ENCODE data around the gene MYBPC2. TPM values are rescaled to one million over a fixed set of nuclear protein-coding genes. Genes with fewer than 3 reads are reported as not detected.

The MYBPC2 gene
- total RNA-seq, 1 experiment from 2014 or later: 0.18 TPM

GRCh38 chr19:50392759-50393158, 39.9 kb upstream of the MYBPC2 start:
- no peak overlapping the region for H3K4me3 ChIP-seq (ENCODE audit: low read depth in 2 of 2, low read length in 2 of 2)
- in situ Hi-C loops (cut with HindIII; ENCODE audit: low pct_unique_long_range_greater_than_20kb, low sequenced_read_pairs) (no loop called here), intact Hi-C loops (cut with micrococcal nuclease; ENCODE audit: unreplicated experiment) (no loop called here)
- no peaks in the 10 kb centered on the region for H3K4me1 ChIP-seq (ENCODE audit: control insufficient read depth, insufficient read depth, low read length)
- no TSS peak for BruUV-seq (replicated peaks)
- CTCF ChIA-PET: no interaction called here
- H3K27ac ChIP-seq (ENCODE audit: low read length): no peak overlapping the region
- POLR2A ChIA-PET: no interaction called here
- TF ChIP-seq SIN3A (IDR thresholded peaks at IDR 0.05; ENCODE audit: borderline replicate concordance, insufficient read depth, low read depth, low read length) (no peak), TCF7L2 (IDR thresholded peaks at IDR 0.05; ENCODE audit: low read depth, low read length) (no peak), CTCF (IDR thresholded peaks at IDR 0.05) (no peak), REST (IDR thresholded peaks at IDR 0.05; ENCODE audit: insufficient read depth in 1 of 2, low read depth in 2 of 2, low read length in 1 of 2) (no peak), POLR2AphosphoS5 (IDR thresholded peaks at IDR 0.05; ENCODE audit: low read depth, low read length) (no peak)
- no peaks in the 10 kb centered on the region for H3K36me3 ChIP-seq (ENCODE audit: control insufficient read depth, insufficient read depth, low read length)
- no peaks in the 10 kb centered on the region for H3K9me3 ChIP-seq (ENCODE audit: control insufficient read depth, insufficient read depth, low read depth, low read length)
- H3K27me3 ChIP-seq (ENCODE audit: control insufficient read depth, insufficient read depth, low read length): no peaks in the 10 kb centered on the region
- DNase-seq (ENCODE audit: low read depth, low spot score): no peak
- no peak for ATAC-seq

GRCh38 chr19:50393589-50393988, 39.1 kb upstream of the MYBPC2 start:
- TF ChIP-seq REST (IDR thresholded peaks at IDR 0.05; ENCODE audit: insufficient read depth in 1 of 2, low read depth in 2 of 2, low read length in 1 of 2) (no peak), CTCF (IDR thresholded peaks at IDR 0.05) (no peak), TCF7L2 (IDR thresholded peaks at IDR 0.05; ENCODE audit: low read depth, low read length) (no peak), POLR2AphosphoS5 (IDR thresholded peaks at IDR 0.05; ENCODE audit: low read depth, low read length) (no peak), SIN3A (IDR thresholded peaks at IDR 0.05; ENCODE audit: borderline replicate concordance, insufficient read depth, low read depth, low read length) (no peak)
- ATAC-seq (no peak), DNase-seq (ENCODE audit: low read depth, low spot score) (no peak)
- H3K4me3 ChIP-seq (ENCODE audit: low read depth in 2 of 2, low read length in 2 of 2): no peak overlapping the region
- H3K27me3 ChIP-seq (ENCODE audit: control insufficient read depth, insufficient read depth, low read length): no peaks in the 10 kb centered on the region
- no peaks in the 10 kb centered on the region for H3K36me3 ChIP-seq (ENCODE audit: control insufficient read depth, insufficient read depth, low read length)
- intact Hi-C loops (cut with micrococcal nuclease; ENCODE audit: unreplicated experiment): no loop called here
- no peaks in the 10 kb centered on the region for H3K9me3 ChIP-seq (ENCODE audit: control insufficient read depth, insufficient read depth, low read depth, low read length)
- ChIA-PET CTCF (no interaction called here), POLR2A (no interaction called here)
- BruUV-seq (replicated peaks): no TSS peak
- no peak overlapping the region for H3K27ac ChIP-seq (ENCODE audit: low read length)
- H3K4me1 ChIP-seq (ENCODE audit: control insufficient read depth, insufficient read depth, low read length): no peaks in the 10 kb centered on the region
- in situ Hi-C loops (cut with HindIII; ENCODE audit: low pct_unique_long_range_greater_than_20kb, low sequenced_read_pairs): no loop called here
